Coronary artery (tissue), 2 donors: ENCODE data around the gene MAOA.

Experiments used
- DNase-seq: peaks from one replicate; pipeline ENCODE4 v3.0.0-alpha.2; 2017; ENCODE audit warnings: low spot score
- H3K27ac ChIP-seq, 2 donors: fragments of 200-600 bp; sonication (generic); one replicate each; pipeline ENCODE4 v1.5.1; 2016 to 2019
- H3K4me3 ChIP-seq: fragments of 200-600 bp; sonication (generic); 2 replicates; pipeline ENCODE4 v1.5.1; 2016; ENCODE audit warnings: mild to moderate bottlenecking, moderate library complexity
- CTCF ChIP-seq: fragments of 200-600 bp; sonication (generic); IDR thresholded peaks from one replicate; pipeline ENCODE4 v1.5.1; 2019; ENCODE audit warnings: antibody characterized with exemption

Gene MAOA

GRCh38 chrX:43728002-43728401 is 71.9 kb downstream of the MAOA start:
- no peak for TF ChIP-seq CTCF
- no peak overlapping the region for H3K27ac ChIP-seq
- H3K4me3 ChIP-seq: no peak overlapping the region
- no peak for DNase-seq

GRCh38 chrX:43728966-43729365 is 72.9 kb downstream of the MAOA start:
- DNase-seq: no peak
- no peak for TF ChIP-seq CTCF
- H3K27ac ChIP-seq: no peak overlapping the region
- no peak overlapping the region for H3K4me3 ChIP-seq

- no peak for TF ChIP-seq CTCF
- H3K27ac ChIP-seq: no peak overlapping the region
- no peak for DNase-seq
- no peak overlapping the region for H3K4me3 ChIP-seq
Observed at GRCh38 chrX:43731086-43731485, 75.0 kb downstream of the MAOA start.

GRCh38 chrX:43733699-43734098 is 77.6 kb downstream of the MAOA start:
- Histone ChIP-seq H3K4me3 (no peak overlapping the region), H3K27ac (no peak overlapping the region)
- TF ChIP-seq CTCF: no peak
- no peak for DNase-seq

- TF ChIP-seq CTCF: no peak
- DNase-seq: no peak
- Histone ChIP-seq H3K27ac (no peak overlapping the region), H3K4me3 (no peak overlapping the region)
Observed at GRCh38 chrX:43734444-43734843, 78.3 kb downstream of the MAOA start.

GRCh38 chrX:43735534-43735933 is 79.4 kb downstream of the MAOA start:
- no peak for TF ChIP-seq CTCF
- Histone ChIP-seq H3K27ac (no peak overlapping the region), H3K4me3 (no peak overlapping the region)
- DNase-seq: no peak

GRCh38 chrX:43735957-43736356 is 79.9 kb downstream of the MAOA start:
- Histone ChIP-seq H3K4me3 (no peak overlapping the region), H3K27ac (no peak overlapping the region)
- no peak for TF ChIP-seq CTCF
- DNase-seq: no peak
